NCI-H146 (cell line): ENCODE measurements around the gene BLVRA.
"Not testable (repeated sequence)": the region's sequence is repeated elsewhere in the genome, so short reads cannot be mapped to it uniquely, and the experiment has no call there.

Experiments used
- DNase-seq: peaks from one replicate; lab custom pipeline; 2025; lab: John Stamatoyannopoulos, UW

The BLVRA gene

DNA sequence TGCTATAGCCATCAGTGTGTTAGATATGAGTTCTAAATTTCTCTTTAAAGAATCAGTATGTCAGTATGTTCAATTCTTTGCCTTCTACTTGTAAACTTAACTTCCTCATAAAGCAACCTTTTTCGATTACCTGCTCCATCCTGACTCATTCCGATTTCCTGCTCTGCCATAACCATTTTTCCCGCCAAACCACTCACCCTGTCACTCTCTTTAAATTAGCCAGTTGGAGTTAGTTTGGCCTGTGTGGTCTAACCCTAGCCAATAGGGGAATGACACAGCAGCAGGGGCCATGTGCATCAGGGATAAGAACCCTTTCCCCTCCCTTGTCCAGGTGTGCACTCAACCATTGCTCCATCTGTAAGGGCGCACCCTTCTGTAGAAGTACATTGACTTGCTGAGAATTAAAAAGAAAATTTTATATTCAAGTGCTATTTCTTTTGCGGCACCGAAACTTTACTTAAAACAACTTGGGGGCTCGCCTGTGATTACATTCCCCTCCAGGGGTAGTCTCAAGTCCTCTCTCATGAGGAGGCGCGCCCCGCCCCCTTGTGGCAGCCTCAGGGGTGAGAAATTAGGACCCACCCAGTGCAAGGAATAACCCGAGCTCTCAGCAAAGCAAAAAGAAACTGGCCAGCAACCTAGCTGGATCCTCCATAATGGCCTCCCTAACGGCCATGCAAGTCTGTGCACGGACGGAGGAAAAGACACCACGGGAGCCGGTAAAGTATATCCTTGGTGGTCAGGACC, 51.9 kb downstream of the BLVRA start:
- DNase-seq: not testable (repeated sequence)

GRCh38 chr7:43815373-43815772, 56.9 kb downstream of the BLVRA start:
- DNase-seq: no peak

DNA sequence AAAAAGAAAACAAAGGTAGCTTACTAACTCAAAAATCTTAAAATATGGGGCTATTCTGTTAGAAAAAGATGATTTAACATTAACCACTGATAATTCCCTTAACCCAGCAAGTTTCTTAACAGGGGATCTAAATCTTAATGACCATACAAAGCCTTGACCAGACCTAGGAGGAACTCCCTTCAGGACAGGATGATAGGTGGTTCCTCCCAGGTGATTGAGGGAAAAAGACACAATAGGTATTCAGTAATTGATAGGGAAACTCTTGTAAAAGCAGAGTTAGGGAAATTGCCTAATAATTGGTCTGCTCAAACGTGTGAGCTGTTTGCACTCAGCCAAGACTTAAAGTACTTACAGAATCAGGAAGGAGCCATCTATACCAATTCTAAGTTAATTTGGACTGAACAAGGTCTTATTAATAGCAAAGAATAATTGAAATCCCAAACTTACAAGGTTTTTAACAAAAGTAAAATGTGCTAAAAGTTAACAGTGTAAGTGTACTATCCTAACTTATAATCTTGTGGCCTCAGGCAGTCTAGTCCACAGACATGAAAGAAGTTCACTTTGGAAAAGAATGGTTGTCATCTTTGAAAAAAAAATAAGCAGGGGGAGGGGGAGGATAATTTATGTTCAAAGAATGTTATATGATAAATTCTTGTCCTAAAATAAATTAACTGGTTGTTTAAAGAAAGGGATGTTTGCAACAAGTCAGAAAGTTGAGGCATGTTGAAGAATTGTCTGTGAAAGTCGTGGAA, 57.7 kb downstream of the BLVRA start:
- not testable (repeated sequence) for DNase-seq

- DNase-seq: not testable (repeated sequence)
These were observed 64.9 kb downstream of the BLVRA start for GRCh38 chr7:43823425-43823824.

GRCh38 chr7:43823941-43824340, 65.5 kb downstream of the BLVRA start:
- DNase-seq: no peak

DNA sequence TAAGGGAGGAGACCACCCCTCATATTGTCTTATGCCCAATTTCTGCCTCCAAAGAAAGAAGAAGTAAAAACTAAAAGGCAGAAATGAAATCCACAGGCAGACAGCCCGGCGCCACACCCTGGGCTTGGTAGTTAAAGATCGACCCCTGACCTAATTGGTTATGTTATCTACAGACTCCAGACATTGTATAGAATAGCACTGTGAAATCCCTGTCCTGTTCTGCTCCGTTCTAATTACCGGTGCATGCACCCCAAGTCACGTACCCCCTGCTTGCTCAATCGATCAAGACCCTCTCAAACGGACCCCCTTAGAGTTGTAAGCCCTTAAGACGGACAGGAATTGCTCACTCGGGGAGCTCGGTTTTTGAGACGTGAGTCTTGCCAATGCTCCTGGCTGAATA, 66.0 kb downstream of the BLVRA start:
- not testable (repeated sequence) for DNase-seq

DNA sequence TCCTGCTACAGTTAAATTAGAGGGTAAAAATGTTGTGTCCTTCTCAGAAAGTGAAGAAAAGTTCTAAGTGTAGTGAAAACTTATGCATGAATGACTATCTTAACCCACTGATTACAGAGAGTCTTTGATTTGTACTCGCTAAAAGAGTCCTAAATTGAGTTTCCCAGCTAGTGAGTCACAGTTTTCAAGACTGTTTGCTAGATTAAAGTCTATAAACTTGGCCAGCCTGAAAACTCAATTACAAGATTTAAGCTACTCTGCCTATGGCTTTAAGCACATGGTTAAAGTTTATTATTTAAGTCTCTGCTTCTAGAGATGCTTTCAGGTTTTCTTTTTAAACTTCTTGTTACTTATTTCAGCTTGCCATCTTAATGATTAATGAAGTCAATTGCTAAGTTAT, 66.5 kb downstream of the BLVRA start:
- no peak for DNase-seq

GRCh38 chr7:43825391-43825808, 66.9 kb downstream of the BLVRA start:
- no peak for DNase-seq

DNA sequence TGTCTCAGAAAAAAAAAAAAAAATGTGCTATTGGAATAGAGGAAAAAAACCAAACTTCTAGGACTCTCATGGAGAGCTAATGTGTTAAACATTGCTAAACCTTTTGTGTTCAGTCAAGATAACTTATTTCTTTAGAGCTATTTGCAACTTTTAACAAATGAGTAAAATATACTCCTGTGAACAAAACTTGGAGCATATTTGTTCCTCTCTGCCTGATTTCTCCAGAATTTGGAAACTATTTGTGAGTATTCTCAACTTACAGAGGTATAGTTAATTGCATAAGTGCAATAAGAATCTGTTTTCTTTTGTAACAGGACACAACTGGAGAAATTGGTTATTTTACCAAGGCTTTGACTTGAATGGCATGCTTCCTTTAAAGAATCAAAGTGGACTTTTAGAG, 72.4 kb downstream of the BLVRA start:
- not testable (repeated sequence) for DNase-seq

- no peak for DNase-seq
These were observed 76.2 kb downstream of the BLVRA start for GRCh38 chr7:43834463-43835251.

DNA sequence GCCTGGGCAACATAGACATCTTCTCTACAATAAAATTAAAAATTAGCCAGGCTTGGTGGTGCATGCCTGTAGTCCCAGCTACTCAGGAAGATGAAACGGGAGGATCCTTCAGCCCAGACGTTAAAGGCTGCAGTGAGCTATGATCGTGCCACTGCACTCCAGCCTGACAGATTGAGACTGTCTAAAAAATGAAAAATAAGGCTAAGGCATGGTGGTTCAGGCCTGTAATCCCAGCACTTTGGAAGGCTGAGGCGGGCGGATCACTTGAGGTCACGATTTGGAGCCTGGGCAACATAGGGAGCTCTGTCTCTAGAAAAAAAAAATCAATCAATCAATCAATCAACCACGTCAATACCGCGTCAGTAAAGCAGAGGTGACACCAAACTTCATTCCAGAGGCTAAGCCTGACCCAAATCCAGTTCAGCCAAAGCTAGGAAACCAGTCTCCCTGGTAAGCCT, 79.8 kb downstream of the BLVRA start:
- DNase-seq: no peak

GRCh38 chr7:43843296-43843695, 84.8 kb downstream of the BLVRA start:
- no peak for DNase-seq

DNA sequence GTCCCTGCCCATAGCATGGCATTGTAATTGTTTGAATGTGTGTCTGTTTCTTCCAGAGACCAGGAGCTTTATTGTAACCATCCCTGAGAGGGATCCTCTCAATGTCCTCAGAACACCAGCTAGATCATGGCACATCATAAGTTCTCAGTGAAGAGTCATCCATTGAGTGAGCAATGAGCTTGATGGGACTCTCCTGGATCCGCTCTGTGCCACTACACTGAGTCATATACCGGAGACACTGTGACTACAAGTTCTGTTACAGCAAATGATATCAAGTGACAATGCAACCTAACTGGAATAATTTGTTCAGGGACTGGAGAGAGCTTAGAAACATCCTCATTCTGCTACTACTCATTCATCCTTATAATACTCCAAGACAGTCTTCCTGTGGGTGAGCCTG, 85.8 kb downstream of the BLVRA start:
- no peak for DNase-seq

- no peak for DNase-seq
These were observed 86.2 kb downstream of the BLVRA start for GRCh38 chr7:43844662-43845061.

- no peak for DNase-seq
These were observed 89.0 kb downstream of the BLVRA start for GRCh38 chr7:43847496-43847895.

- peak; percentile 32 for DNase-seq
These were observed 90.6 kb downstream of the BLVRA start for GRCh38 chr7:43849047-43849446.

GRCh38 chr7:43850348-43851116, 92.1 kb downstream of the BLVRA start:
- no peak for DNase-seq

DNA sequence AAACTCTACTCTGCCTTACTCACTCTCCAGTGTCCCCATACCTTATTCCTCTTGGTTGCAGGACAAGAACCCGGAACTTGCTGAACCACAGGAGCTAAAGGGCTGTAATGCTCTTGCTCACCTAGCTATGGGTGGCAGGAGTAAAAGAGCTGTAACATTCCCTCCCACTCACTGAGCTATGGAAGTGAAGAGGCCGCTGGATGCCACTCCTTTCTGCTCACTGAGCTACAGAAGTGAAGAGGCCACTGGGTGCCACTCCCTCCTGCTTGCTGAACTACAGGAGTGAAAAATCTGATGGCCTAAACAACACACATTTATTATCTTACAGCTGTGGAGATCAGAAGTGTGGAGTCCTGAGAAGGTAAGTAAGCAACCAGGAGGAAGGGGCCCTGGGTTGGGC, 93.3 kb downstream of the BLVRA start:
- DNase-seq: no peak

DNA sequence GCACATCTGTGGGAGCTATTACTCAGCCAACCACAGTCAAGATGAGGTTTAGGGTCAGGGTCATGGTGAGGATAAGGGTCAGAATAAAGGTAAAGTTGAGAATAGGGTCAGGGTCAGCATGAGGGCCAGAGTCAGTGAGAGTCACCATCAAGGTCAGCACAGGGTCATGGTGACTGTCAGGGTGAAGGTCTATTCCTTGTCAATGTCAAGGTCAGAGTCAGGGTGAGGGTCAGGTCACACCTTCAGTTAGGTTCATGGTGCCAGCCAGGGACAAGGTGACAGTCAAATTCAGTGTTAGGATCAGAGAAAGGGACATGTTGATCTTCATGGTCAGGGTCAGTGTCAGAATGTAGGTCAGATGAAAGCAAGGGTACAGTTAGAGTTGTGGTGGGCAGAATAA, 96.7 kb downstream of the BLVRA start:
- DNase-seq: no peak

GRCh38 chr7:43856316-43856715, 97.8 kb downstream of the BLVRA start:
- DNase-seq: no peak
